GM18507 (cell line): ENCODE results near the gene SYT15B.
"Not testable (repeated sequence)": the region's sequence is repeated elsewhere in the genome, so short reads cannot be mapped to it uniquely, and the experiment has no call there.

Experiments
- DNase-seq: peaks from one replicate; pipeline ENCODE4 v3.0.0; 2011; ENCODE audit warnings: low read depth; ENCODE audit not compliant: insufficient read length; ENCODE audit errors: extremely low spot score
- FAIRE-seq: peaks from 2 replicates; lab custom pipeline; 2011; peaks lifted over from hg19 to GRCh38; lab: Jason Lieb, UNC

SYT15B gene

DNA sequence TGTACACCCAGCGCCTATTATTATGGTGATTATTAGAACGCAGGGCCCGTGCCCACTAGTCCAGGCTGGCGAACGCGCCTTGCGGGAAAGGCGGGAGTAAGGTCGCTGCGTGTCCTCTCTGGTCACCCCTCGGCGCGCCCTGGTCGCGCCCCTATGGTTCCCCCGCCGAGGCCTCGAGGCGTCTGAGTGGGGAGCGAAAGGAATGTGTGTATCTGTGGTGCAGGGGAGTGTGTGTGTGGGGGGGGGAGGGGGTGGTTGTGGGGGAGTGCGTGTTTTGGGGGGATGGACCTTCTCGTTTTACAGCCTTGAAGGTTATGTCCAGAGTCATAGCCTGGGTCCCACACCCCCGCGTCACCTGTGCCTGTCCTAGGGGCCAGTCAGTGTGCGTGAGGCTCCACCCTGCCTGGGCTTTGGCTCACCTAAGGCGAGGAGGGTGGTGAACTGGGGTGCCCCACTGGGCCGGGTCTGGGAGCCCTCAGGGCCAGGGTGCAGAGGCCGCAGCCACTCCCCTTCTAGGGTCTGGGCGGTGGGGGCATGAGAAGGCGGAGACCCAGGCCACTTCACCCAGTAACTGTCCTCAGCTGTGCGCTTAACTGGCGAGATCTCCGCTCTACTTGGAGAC is at the start of gene SYT15B:
TSS of gene SYT15B (minus strand) at position 39 of the 622 bp plus-strand sequence. CDS start 952 bp downstream, outside the sequence.
- DNase-seq, FAIRE-seq: not testable (repeated sequence)

DNA sequence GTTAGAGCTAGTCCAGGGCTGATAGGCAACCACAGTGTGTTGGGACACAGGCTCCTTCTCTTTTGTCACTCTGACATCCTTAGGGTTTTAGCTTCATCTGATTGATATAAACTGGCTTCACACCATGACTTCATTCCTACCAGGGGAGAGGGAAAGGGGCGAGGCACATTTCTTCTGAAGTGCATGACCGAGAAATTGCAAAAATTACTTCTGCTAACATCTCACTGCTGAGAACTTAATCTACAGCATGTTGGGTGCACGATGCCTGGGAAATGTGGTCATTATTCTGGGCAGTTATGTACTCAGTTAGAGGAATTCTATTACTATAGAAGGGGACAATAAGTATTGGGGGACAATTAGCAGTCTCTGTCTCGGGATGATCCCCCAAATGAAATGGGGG is 16.2 kb upstream of the SYT15B start:
- FAIRE-seq, DNase-seq: not testable (repeated sequence)

DNA sequence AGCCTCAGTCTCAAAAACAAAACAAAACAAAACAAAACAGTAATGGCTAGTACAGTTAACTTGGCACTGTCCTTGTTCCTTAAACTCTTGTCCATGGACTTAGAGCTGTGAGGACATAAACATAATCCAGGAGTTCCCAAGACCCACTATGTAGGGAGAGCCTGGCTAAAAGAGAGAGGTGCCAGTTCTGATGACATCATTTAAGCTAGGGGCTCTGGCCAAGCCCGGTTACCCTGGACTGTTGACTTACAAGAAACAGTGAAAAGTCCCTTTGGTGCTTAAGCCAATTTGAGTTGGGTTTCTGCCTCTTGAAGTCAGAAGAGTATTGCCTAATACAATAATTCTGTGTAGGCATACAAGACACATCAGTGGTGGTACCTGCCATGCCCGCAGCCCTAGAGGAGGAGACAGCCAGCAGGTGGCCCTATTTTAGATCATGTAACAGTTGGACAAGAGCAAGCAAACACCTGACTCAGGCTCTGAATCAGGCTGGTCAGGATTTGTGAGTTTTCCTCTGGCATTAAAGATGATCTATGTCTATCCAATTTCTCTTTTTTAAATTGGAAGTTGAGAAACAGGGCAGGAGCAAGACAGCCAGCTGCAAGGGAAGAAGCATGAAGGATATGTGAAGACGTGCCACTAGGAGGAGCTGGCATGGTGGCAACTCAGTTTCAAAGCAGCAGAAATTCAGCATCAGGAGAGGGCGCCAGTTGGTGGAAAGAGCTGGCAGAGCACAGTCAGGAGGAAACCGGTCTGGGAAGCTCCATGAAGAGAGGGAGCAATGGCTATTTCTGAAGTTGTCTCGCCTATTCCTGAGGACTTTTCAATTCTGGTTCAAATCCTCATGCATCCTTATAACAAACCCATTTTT is 12.2 kb upstream of the SYT15B start:
- FAIRE-seq = not testable (repeated sequence)

DNA sequence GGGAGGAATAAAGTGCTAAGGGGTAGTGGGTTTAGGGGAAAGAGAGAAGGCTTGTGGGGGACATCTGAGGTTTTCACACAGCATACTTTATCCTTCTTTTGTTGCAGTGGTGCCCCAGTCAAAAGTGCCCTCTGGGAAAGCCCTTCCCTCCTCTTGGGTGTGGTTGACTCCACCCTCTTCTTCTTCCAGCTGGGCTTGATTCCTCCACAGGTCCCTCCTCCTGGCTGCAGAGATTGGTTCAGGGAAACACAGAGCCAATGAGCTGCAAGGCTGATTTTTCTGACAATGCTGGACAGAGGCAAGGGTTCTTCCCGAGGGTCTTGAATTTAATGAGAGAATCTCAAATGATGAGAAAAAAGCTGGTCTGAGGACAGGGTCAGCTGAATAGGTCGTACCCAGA is 7.4 kb upstream of the SYT15B start:
- DNase-seq, FAIRE-seq: not testable (repeated sequence)

More for the DNA sequence above, 12.2 kb upstream of the SYT15B start:
- DNase-seq = peak; percentile 0

DNA sequence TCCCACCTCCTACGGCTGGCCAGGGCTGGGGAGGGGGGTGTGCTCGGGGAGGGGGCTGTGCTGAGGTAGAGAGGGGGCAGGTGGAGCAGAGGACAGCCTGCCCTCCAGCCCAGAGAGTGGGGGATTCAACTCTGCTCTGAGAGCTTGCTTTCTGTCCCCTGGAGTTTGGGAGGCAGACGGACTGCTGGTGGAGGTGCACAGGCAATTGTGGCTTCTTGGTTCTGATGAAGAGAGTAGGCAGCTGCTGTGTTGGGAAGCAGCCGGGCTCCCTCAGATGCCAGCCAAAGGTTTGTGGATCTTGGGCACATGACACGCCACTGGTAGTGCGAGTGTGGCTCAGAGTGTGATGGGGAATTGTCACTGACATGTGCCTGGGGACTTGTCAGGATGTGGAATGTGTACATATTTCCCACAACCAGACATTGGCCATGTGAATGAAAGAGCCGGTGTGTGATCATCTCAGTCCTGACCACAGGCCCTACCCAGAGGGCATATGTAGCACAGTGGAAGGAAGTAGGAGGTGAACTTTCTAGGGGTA is 5.3 kb upstream of the SYT15B start:
- FAIRE-seq, DNase-seq: not testable (repeated sequence)

DNA sequence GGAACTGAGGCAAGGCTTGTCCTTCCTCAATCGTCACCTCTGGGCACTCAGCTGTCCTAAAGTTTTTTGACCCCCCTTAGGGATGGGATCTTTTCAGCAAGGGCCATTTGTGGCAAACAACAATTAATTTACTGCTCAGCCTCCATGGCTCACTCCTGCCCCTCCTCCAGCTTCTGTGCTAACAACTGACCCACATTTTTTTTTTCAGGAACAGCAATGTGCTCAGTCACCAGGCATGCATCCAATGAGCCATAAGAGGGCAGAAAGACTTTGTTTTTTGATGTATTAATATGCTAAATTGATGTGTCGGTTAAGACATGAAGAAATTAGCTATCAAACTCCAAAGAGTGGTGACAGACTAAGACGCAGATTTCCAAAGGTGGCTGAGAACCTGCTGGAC is 4.7 kb upstream of the SYT15B start:
- FAIRE-seq, DNase-seq: not testable (repeated sequence)

DNA sequence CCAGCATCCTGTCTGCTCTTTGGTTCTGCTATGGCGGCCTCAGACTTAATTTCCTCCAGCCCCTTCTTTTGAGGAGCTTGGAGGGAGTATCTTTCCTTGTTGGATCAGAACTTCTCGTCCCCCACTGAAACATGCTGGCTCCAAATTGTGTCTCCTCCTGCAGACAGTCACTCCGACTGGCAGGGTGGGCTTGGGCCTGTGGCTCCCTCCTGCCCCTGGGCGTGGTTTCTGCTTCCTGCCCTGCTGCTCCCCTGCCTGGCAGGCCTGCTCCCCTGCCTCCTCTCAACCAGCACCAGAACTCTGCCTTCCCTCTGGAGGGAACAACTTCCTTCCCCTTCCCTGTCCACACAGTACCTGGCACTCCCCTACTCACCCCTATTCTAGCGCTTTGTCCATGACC is 3.8 kb upstream of the SYT15B start:
- FAIRE-seq, DNase-seq: not testable (repeated sequence)

DNA sequence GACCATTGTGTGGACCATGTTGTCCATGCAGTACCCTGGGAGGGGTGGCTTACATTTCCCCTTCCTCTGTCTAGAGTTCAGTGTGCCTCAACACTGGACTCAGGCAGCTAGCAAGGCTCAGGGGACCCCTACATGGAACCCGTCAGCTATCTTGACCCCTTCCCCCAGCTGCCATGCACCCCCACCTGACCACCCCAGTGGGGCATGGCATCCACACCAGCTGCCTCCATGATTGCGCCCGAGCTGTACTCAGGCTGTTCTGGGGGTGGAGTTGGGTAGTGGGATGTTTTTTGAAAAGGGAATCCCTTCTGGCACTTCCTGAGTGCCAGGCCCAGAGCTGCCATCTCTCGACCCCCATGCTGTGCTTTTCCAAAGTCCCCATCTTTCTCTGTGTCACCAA is 1.8 kb upstream of the SYT15B start:
- not testable (repeated sequence) for FAIRE-seq, DNase-seq

DNA sequence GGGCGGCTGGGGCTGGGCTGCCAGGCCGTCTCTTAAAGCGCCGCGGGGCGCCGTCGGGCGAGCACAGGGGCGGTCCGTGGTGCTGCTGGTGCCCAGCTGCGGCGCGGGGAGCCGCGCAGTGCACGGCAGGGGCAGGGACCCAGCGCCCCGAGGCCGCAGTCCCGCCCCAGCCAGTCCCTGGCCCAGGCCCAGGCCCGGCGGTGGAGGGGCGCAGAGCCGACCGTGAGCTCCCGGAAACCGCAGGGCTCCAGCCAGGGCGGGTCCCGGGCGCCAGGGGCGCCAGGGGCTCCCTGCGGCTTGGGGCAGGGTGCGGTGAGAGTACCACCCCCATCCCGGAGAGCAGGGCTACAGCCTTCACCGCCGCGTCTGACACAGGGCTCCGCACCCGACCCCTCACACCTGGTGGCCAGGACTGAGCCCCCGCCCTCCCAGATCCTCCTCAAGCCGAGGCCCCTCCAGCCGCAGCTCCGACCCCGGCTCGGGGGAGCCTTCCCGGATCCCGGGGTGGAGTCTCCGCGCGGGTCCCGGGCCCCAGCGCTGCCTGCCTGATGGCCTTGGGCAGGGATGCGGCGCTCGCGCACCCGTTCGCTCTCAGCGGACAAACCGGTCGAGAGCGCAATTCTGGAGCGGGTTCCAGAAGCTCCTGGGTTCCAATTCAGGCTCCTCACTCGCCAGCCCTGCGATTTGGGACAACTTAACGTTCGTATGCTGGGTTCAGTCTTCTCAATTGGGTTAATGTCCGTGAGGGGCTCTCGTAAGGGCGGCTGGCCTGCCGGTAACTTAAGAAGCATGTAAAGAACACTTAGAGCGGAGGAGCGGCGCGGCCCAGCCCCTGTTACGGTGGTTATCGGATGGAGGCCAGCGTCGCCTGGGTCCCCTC is 478 bp downstream of the SYT15B start:
- FAIRE-seq, DNase-seq: not testable (repeated sequence)

DNA sequence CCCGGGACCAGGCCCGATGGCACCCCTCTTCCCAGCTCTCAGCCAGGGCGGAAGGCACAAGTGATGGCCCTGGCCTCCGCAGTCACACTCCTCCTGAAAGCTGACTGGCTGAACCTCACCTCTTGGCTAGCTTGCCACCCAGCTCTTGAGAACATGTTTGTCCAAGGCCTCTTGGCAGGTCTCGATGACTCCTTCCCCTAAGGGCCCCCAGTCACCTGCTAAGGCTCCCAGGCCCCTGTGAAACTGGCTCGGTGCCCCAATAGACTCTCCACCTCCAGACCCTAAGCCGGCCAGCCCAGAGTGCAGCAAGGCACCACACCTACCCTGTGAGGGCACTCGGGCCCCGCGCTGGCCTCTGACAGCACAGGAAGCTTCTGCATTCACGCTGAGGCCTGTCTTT is 4.5 kb downstream of the SYT15B start:
- not testable (repeated sequence) for DNase-seq, FAIRE-seq

DNA sequence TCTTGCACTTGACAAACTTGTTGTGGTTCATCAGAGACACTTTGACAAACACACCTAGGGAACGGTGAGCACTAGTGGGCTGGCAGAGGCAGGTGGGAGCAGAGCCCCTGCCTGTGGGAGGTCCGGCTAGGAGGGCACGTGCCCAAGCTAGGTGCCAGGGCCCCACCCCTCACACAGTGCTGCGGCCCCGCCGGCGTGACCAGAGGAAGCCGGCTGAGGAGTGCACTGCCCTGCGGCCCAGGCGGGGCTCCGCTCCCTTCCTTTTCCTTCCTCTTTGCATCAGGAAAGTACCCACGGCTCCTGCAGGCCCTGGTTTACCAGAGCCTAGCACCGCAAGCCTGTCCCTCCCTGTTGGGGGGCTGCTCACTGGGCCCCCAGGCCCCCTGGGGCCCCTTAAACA is 7.2 kb downstream of the SYT15B start:
- FAIRE-seq = not testable (repeated sequence)

DNA sequence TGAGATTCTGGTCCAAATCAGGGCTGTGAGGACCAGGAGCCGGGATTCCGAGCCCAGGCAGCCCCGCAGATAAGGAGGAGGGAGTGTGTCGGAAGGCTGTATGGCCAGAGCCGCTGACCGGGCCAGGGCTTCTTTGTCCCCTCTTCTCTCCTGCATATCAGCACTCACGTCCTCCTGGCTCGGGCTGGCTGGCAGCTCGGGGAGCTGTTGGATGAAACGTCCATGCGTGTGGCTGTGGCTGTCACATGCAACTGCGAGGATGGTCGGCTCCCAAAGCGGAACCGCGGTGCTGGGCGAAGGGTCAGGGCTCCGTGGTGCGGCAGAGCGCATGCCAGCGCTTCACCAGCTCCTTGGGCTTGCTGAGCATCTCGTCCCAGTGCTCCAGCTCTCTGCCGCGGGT is 9.5 kb downstream of the SYT15B start:
- not testable (repeated sequence) for FAIRE-seq, DNase-seq

More for the DNA sequence above, 7.2 kb downstream of the SYT15B start:
- DNase-seq = not testable (repeated sequence)

DNA sequence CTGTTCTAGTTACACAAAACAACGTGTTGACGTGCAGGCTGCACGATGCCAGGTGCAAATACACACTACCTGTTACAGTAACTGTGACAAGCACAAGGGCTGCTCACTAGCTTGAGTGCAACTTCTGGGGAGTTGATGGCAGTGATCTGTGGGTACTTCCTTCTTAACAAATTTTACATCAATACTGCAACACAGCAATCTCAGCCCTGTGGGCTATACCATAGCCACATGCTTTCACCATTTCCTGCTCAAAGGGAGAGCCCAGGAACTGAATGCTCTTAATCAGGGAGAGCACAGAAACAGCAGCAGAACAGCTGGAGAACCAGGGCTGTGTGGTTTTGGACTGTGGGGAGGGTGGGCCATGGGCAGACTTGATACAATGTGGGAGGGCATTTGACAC is 10.2 kb downstream of the SYT15B start:
- not testable (repeated sequence) for FAIRE-seq, DNase-seq

DNA sequence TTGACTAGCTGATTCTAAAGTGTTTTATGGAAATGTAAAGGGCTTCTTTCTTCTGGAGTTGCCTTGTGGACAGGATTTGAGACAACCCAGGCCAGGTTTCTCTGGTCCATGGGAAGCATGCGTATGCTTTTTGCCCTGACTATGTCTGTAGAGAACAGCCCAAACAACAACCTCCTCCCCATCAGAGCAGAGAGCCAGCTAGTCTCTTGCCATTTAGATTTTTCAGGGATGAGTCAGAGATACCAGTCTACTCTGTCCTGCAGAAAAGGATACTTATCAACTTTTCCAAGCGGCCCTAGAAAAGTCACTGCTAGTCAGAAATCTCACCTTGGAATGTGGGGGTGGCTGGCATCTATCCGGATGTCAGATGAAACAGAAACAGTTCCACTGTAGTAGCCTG is 11.6 kb downstream of the SYT15B start:
- not testable (repeated sequence) for DNase-seq, FAIRE-seq

DNA sequence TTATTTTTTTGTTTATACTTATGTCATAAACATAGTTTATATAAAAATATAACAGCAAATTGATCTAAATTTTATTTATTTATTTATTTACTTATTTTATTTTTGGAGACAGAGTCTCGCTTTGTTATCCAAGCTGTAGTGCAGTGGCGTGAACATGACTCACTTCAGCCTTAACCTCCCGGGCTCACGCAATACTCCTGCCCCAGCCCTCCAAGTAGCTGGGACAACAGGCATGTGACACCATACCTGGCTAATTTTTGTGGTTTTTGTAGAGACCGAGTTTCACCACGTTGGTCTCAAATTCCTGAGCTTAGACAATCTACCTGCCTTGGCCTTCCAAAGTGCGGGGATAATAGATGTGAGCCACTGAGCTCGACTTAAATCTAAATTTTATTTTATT is 13.0 kb downstream of the SYT15B start:
- not testable (repeated sequence) for FAIRE-seq, DNase-seq

DNA sequence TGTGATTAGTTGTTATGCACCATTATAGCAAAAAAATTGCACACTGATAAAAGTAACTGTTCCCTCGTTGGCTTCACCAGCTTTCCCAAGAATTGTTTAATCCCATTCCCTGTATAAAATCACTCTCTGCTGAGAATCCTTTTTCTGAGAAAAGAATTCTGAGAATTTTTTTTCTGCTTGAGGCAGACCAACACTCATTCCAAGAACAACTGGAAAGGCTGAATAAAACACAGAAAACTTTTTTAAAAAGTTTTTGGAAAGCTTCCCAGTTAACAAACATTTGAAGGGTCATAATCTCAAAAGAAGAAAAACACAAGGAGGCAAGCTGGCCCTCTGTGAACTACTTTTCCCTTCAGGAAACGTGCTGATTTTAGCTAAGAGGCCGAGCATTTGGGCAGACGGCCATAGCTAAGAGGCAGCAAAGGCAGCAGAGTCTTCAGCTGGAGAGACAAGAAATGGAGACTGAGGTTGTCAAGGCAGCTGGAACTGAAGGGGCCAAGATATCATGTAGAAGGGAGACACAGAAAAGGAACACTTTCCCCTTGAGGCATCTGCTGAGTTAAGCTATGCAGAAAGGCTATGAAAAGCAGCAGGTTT is 16.5 kb downstream of the SYT15B start:
- FAIRE-seq, DNase-seq: not testable (repeated sequence)

DNA sequence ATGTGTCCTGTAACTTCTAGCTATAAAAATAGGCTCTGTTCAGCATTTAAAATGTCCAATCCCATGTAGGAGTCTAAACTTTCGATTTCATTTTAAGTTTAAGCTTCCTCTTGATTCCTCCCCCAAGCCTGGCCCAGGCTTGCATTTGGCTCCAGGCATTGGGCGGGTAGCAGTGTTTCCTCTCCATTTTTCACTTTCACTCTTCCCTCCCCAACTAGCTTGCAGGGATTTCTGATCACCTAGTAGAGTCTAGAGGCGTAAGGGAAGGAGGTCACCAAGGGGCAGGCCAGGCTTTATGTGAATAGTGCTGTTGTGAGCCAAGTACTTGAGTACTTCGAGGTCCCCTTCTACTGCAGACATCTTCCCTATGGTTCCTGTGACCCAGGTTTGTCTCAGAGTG is 18.5 kb downstream of the SYT15B start:
- FAIRE-seq, DNase-seq: not testable (repeated sequence)

DNA sequence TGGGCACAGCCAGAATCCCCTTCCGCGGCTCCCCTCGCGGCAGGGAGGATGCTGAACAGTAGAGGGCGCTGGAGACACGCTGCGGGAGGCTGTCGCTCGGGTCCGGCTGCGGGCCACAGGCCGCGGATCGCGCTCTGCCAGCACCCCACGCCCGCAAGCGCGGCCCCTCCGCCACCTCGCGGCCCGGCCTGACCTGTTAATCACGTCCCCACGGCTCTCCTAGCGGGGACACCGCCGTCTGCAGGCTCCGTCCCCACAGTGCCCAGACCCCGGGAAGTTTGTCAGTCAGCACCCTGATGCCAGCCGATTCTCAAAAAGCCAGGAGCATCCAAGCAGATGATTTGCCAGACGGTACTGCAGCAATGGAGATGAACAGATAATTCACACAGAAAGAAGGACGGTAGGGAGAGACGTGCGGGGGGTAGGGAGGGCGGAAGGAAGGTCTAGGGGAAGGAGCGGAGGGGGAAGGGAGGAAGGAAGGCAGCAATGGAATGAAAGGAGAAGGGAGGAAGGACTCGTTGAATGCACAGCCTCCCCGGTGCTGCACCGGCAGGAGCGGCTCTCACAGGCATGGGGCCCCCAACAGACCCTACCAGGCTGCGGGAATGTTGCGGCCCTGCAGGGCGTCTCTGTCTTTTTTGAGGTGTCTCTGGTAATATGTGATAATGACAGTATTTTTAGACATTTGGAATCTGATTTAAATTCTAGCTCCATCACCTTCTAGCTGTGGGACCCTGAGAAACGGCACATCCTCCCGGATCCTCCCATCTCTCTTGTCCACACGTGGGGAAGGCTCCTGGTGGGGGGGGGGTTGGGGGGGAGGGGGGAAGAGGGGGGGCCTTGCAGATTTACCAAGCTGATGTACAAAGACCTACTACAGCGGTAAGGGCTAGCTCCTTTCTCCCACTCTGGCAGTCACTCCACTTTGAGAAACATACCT is 19.5 kb downstream of the SYT15B start:
- not testable (repeated sequence) for FAIRE-seq, DNase-seq
